IMR-90 (cell line): ENCODE measurements around the gene KLHDC3. TPM values are rescaled to one million over a fixed set of nuclear protein-coding genes. Genes with fewer than 3 reads are reported as not detected.

Source experiments
- ATAC-seq: fragments of 200-7000 bp; cut with Tn5 transposase; 2 replicates; pipeline ENCODE4 v1.9.1; 2020; ENCODE audit warnings: low read depth, mild to moderate bottlenecking, moderate library complexity
- Bru-seq: library from RNA; stranded (reverse); fragments of 400-500 nt; gene quantifications from one replicate; lab custom pipeline; 2021; lab: Mats Ljungman, UMichigan
- BruChase-seq, 2 experiments: library from RNA; stranded (reverse); fragments of 400-500 nt; gene quantifications; one replicate each; lab custom pipeline; 2021; lab: Mats Ljungman, UMichigan
- BruUV-seq: library from RNA; stranded (reverse); fragments of 400-500 nt; replicated peaks from 2 replicates; lab custom pipeline; 2021; lab: Mats Ljungman, UMichigan
- CTCF ChIA-PET: fragments of 300-600 bp; formaldehyde crosslinking; extraction: SDS; loops from one replicate; lab custom pipeline; 2021; ENCODE audit warnings: antibody characterized with exemption; lab: Yijun Ruan, JAX
- POLR2A ChIA-PET: fragments of 300-600 bp; sonication (Branson Sonifier 250); formaldehyde crosslinking; loops from one replicate; lab custom pipeline; 2022; ENCODE audit warnings: antibody characterized with exemption; ENCODE audit not compliant: unreplicated experiment; lab: Charles Lee
- DNase-seq: peaks from one replicate; pipeline ENCODE4 v3.0.0; 2013
- H2AFZ ChIP-seq: replicated peaks from 2 replicates; pipeline ENCODE3; 2013; ENCODE audit warnings: low read length, mild to moderate bottlenecking; ENCODE audit not compliant: poor library complexity
- H2AK5ac ChIP-seq: 2 replicates; pipeline ENCODE4 v1.6.1; 2013; ENCODE audit warnings: low read depth, low read length, inconsistent platforms
- H2AK9ac ChIP-seq: replicated peaks from 2 replicates; pipeline ENCODE3; 2013; ENCODE audit warnings: mild to moderate bottlenecking, low read depth, low read length, moderate library complexity; ENCODE audit not compliant: poor library complexity
- H2BK120ac ChIP-seq: 2 replicates; pipeline ENCODE4 v1.6.1; 2013; ENCODE audit warnings: low read depth, low read length, inconsistent platforms
- H2BK15ac ChIP-seq: 3 replicates; pipeline ENCODE4 v1.6.1; 2013; ENCODE audit warnings: low read depth, low read length, inconsistent platforms
- H2BK20ac ChIP-seq: 2 replicates; pipeline ENCODE4 v1.6.1; 2013; ENCODE audit warnings: low read depth, mild to moderate bottlenecking, inconsistent platforms, low read length, moderate library complexity
- H2BK5ac ChIP-seq: 2 replicates; pipeline ENCODE4 v1.6.1; 2013; ENCODE audit warnings: mild to moderate bottlenecking, low read depth, low read length, inconsistent platforms; ENCODE audit not compliant: poor library complexity, severe bottlenecking
- H3K14ac ChIP-seq: replicated peaks from 2 replicates; pipeline ENCODE4 v1.6.1; 2013; ENCODE audit warnings: low read depth, low read length, inconsistent platforms
- H3K18ac ChIP-seq: 2 replicates; pipeline ENCODE4 v1.6.1; 2013; ENCODE audit warnings: low read depth, low read length, control low read depth
- H3K23ac ChIP-seq: 2 replicates; pipeline ENCODE4 v1.6.1; 2013; ENCODE audit warnings: low read depth, low read length, inconsistent platforms
- H3K27ac ChIP-seq: 2 replicates; pipeline ENCODE4 v1.5.1; 2013; ENCODE audit warnings: mild to moderate bottlenecking, control low read depth, low read length; ENCODE audit not compliant: insufficient read depth
- H3K27me3 ChIP-seq: 2 replicates; pipeline ENCODE4 v1.6.1; 2013; ENCODE audit warnings: low read length; ENCODE audit not compliant: control insufficient read depth, insufficient read depth
- H3K36me3 ChIP-seq: 2 replicates; pipeline ENCODE4 v1.6.1; 2013; ENCODE audit warnings: low read length, mixed read lengths; ENCODE audit not compliant: control insufficient read depth, insufficient read depth
- H3K4ac ChIP-seq: 2 replicates; pipeline ENCODE4 v1.6.1; 2013; ENCODE audit warnings: low read depth, low read length, inconsistent platforms
- H3K4me1 ChIP-seq: 2 replicates; pipeline ENCODE4 v1.6.1; 2013; ENCODE audit warnings: low read length, mixed read lengths; ENCODE audit not compliant: control insufficient read depth, insufficient read depth
- H3K4me2 ChIP-seq: 2 replicates; pipeline ENCODE4 v1.6.1; 2013; ENCODE audit warnings: low read depth, mild to moderate bottlenecking, control low read depth, low read length, moderate library complexity
- H3K4me3 ChIP-seq: 2 replicates; pipeline ENCODE4 v1.5.1; 2013; ENCODE audit warnings: low read depth, mild to moderate bottlenecking, control low read depth, low read length, moderate library complexity; ENCODE audit not compliant: insufficient read depth
- H3K56ac ChIP-seq: 2 replicates; pipeline ENCODE4 v1.6.1; 2013; ENCODE audit warnings: low read length, inconsistent platforms; ENCODE audit not compliant: insufficient read depth; ENCODE audit errors: extremely low read depth
- H3K79me1 ChIP-seq, 2 experiments: 2 replicates each; pipeline ENCODE4 v1.6.1; 2013; ENCODE audit warnings: low read length in 2 of 2, inconsistent platforms in 1 of 2, low read depth in 1 of 2
- H3K9ac ChIP-seq: 2 replicates; pipeline ENCODE4 v1.6.1; 2013; ENCODE audit warnings: low read depth, low read length, control low read depth
- H3K9me1 ChIP-seq: 2 replicates; pipeline ENCODE4 v1.6.1; 2013; ENCODE audit warnings: low read length, inconsistent platforms; ENCODE audit not compliant: insufficient read depth
- H3K9me3 ChIP-seq: 2 replicates; pipeline ENCODE4 v1.6.1; 2013; ENCODE audit warnings: low read length; ENCODE audit not compliant: control insufficient read depth, insufficient read depth
- H4K20me1 ChIP-seq: 2 replicates; pipeline ENCODE4 v1.6.1; 2013; ENCODE audit warnings: low read length, inconsistent platforms; ENCODE audit not compliant: insufficient read depth
- H4K5ac ChIP-seq: 2 replicates; pipeline ENCODE4 v1.6.1; 2013; ENCODE audit warnings: mild to moderate bottlenecking, low read depth, low read length, control low read depth
- H4K8ac ChIP-seq, 2 experiments: 2 replicates each; pipeline ENCODE4 v1.6.1; 2013; ENCODE audit warnings: low read depth in 2 of 2, low read length in 2 of 2, control low read depth in 1 of 2, inconsistent platforms in 1 of 2
- H4K91ac ChIP-seq: 2 replicates; pipeline ENCODE4 v1.6.1; 2013; ENCODE audit warnings: low read depth, low read length, inconsistent platforms; ENCODE audit not compliant: insufficient read depth
- BHLHE40 ChIP-seq: fragments of 150-350 bp; IDR thresholded peaks from 2 replicates; pipeline ENCODE4 v1.6.1; 2016; ENCODE audit warnings: mild to moderate bottlenecking, low read depth, low read length
- CEBPB ChIP-seq: IDR thresholded peaks from 2 replicates; pipeline ENCODE4 v1.6.1; 2012; ENCODE audit warnings: low read depth, low read length, improper control_type of control experiment
- FOS ChIP-seq: fragments of 150-350 bp; IDR thresholded peaks from 2 replicates; pipeline ENCODE4 v1.6.1; 2016; ENCODE audit warnings: low read depth, low read length
- MAFK ChIP-seq: IDR thresholded peaks from 2 replicates; pipeline ENCODE4 v1.6.1; 2012; ENCODE audit warnings: low read depth, low read length, improper control_type of control experiment
- MAZ ChIP-seq: IDR thresholded peaks from 2 replicates; pipeline ENCODE4 v1.6.1; 2012; ENCODE audit warnings: low read depth, mild to moderate bottlenecking, low read length, improper control_type of control experiment, moderate library complexity, borderline replicate concordance
- NFE2L2 ChIP-seq: fragments of 150-350 bp; IDR thresholded peaks from 2 replicates; pipeline ENCODE4 v1.6.1; 2016; ENCODE audit warnings: low read depth, mild to moderate bottlenecking, low read length
- RAD21 ChIP-seq: IDR thresholded peaks from 2 replicates; pipeline ENCODE4 v1.6.1; 2012; ENCODE audit warnings: low read length, improper control_type of control experiment
- RCOR1 ChIP-seq: IDR thresholded peaks from 2 replicates; pipeline ENCODE4 v1.6.1; 2012; ENCODE audit warnings: mild to moderate bottlenecking, low read length, improper control_type of control experiment; ENCODE audit not compliant: insufficient replicate concordance
- RFX5 ChIP-seq: IDR thresholded peaks from 2 replicates; pipeline ENCODE4 v1.8.0; 2012; ENCODE audit warnings: low read depth, mild to moderate bottlenecking, low read length, moderate library complexity
- SMC3 ChIP-seq: fragments of 150-350 bp; IDR thresholded peaks from 2 replicates; pipeline ENCODE4 v1.6.1; 2016; ENCODE audit warnings: low read depth, mild to moderate bottlenecking, antibody characterized with exemption, low read length, moderate library complexity
- WGBS, 2 experiments: methylation state at CpG; one replicate each; pipeline versions ENCODE4 v1.1.5 to v1.1.7; 2013; ENCODE audit warnings: missing lambda C conversion rate in 2 of 2; ENCODE audit not compliant: insufficient read length in 1 of 2; ENCODE audit errors: extremely low coverage in 2 of 2; 5-methylcytosine and 5-hydroxymethylcytosine counted together
- dilution Hi-C: fragments of 300-500 bp; cut with HindIII; formaldehyde crosslinking; loops from one replicate; pipeline ENCODE4 v1.14.3; 2018; ENCODE audit warnings: low sequenced_read_pairs; ENCODE audit not compliant: unreplicated experiment
- in situ Hi-C: fragments of 300-500 bp; cut with MboI; formaldehyde crosslinking; loops from 3 replicates; pipeline ENCODE4 v1.14.3; 2019; ENCODE audit warnings: low sequenced_read_pairs, inconsistent platforms, mixed read lengths
- intact Hi-C: fragments of 100-400 bp; cut with micrococcal nuclease; formaldehyde crosslinking; loops from 2 replicates; pipeline ENCODE4 v1.10.0; 2022
- long read RNA-seq: library from polyadenylated mRNA; unstranded; transcript quantifications from one replicate; pipeline ENCODE4 v2.0.0, GENCODE V29; 2021; ENCODE audit not compliant: unreplicated experiment
- polyA plus RNA-seq, 3 experiments: library from polyadenylated mRNA; depleted of rRNA; stranded (reverse); fragments of >200 nt; gene quantifications; 2 replicates each; pipeline ENCODE4 v1.2.3, GENCODE V29; 2012; ENCODE audit warnings: low replicate concordance in 1 of 3
- total RNA-seq: library from RNA; depleted of rRNA; stranded (reverse); fragments of >200 nt; gene quantifications from 2 replicates; pipeline ENCODE4 v1.2.3, GENCODE V29; 2012; rRNA removed
- TF ChIP-seq, protein P1 (sequence below): fragments of 150-350 bp; IDR thresholded peaks from 2 replicates; pipeline ENCODE4 v1.6.1; 2017; ENCODE audit warnings: mild to moderate bottlenecking, antibody characterized with exemption, low read length, low read depth
- TF ChIP-seq, protein P2 (sequence below): fragments of 150-350 bp; IDR thresholded peaks from 2 replicates; pipeline ENCODE4 v1.6.1; 2016; ENCODE audit warnings: low read depth, mild to moderate bottlenecking, low read length, moderate library complexity, borderline replicate concordance

The KLHDC3 gene, protein sequence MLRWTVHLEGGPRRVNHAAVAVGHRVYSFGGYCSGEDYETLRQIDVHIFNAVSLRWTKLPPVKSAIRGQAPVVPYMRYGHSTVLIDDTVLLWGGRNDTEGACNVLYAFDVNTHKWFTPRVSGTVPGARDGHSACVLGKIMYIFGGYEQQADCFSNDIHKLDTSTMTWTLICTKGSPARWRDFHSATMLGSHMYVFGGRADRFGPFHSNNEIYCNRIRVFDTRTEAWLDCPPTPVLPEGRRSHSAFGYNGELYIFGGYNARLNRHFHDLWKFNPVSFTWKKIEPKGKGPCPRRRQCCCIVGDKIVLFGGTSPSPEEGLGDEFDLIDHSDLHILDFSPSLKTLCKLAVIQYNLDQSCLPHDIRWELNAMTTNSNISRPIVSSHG
- total RNA-seq (69.7 and 76.0 TPM in 2 replicates), polyA plus RNA-seq (2012; rRNA removed) (50.5 and 57.1 TPM in 2 replicates), Bru-seq, nascent RNA (percentile 80 among the genes with signal in this experiment), BruChase-seq, experiment 1, labeled RNA remaining after a 6-hour chase (percentile 82 among the genes with signal in this experiment), BruChase-seq, experiment 2, labeled RNA remaining after a 2-hour chase (percentile 85 among the genes with signal in this experiment)
- 74.5 and 99.9 TPM in 2 replicates for polyA plus RNA-seq (2012; cell fraction: cytosol; rRNA removed)
- polyA plus RNA-seq (2012; cell fraction: nucleus; rRNA removed; ENCODE audit: low replicate concordance): 75.1 and 110 TPM in 2 replicates
- long read RNA-seq, transcript KLHDC3-202 (11 exons, 1,909 nt): major isoform, 63 of 89 reads
- long read RNA-seq, partial matches to known transcripts: 17 of 89 reads
- long read RNA-seq, other reads (novel, unspliced or antisense): 9 of 89 reads

DNA sequence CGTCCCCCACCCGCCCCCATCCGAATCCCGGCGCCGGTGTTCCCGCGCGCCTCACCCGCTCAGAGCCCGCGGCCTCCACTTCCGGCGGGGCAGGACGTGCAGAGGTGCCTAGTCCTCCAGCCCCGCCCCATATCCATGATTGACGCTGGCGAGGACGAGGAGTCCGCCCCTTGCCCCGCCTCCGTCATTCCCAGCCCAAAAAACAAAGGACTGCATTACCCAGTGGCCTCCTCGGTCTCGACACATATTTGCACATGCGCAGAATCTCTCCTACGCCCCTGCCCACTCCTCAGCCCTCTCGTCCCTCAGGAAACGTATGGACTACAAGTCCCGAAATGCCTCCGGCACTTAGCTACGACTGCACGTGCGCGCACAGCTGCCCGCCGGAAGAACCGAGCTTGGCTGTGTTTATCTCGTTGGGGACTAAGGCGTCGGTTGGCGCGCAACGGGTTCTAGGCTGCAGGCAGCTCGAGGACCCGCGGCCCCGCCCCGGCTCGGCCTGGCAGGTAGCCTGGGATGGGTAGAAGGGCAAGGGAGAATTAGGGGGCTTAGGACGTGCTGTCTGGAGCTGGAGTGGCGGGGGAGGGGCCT, at the start of gene KLHDC3, which contains the start of gene MEA1:
Gene KLHDC3, plus strand, starts transcription at position 407 of the 591 bp plus-strand sequence. CDS start 2,944 bp downstream, outside the sequence.
Gene MEA1, minus strand, starts transcription at position 104 of the 591 bp plus-strand sequence. CDS start 133 bp downstream, outside the sequence.
- peak within 1 kb of the TSS; percentile 98 for H2AK5ac ChIP-seq
- ChIA-PET CTCF (interaction anchor here (1.1 kb wide), 1 partner anchor 17 kb away, joined by 3 read pairs; no protein-coding TSS in a partner anchor), POLR2A (interaction anchor here (0.5 to 1.2 kb wide), 3 partner anchors 9 to 161 kb away, joined by 3 to 4 read pairs (median 3); no protein-coding TSS in a partner anchor)
- no peaks in the 10 kb centered on the region for H3K9me3 ChIP-seq
- peak within 1 kb of the TSS; percentile 93 for H3K4ac ChIP-seq
- H3K14ac ChIP-seq: peak within 1 kb of the TSS; percentile 96
- WGBS, 2 experiments: 0% methylated on average over 20 of the region's 51 CpGs; no CpG with 5 or more reads in 1 of the 2 experiments
- intact Hi-C loops: loop anchor here (2.0 kb wide), 2 partner anchors 113 to 129 kb away; no protein-coding TSS in a partner anchor
- peak within 1 kb of the TSS; percentile 97 for H3K4me2 ChIP-seq
- BruUV-seq: no TSS peak
- no peak within 1 kb of the TSS; the same call in 2 of the 3 replicates for H2BK15ac ChIP-seq
- peak within 1 kb of the TSS; percentile 99 for H2AK9ac ChIP-seq
- peak within 1 kb of the TSS; percentile 89 for H3K23ac ChIP-seq
- H3K4me1 ChIP-seq: peaks cover 8% of the 10 kb centered on the region
- ATAC-seq: peak; percentile 97
- H3K27ac ChIP-seq: peak within 1 kb of the TSS; percentile 88
- peak within 1 kb of the TSS; percentile 95 for H4K91ac ChIP-seq
- H2AFZ ChIP-seq: peak within 1 kb of the TSS; percentile 94
- in situ Hi-C loops: no loop called here
- peak within 1 kb of the TSS; percentile 84 for H3K4me3 ChIP-seq
- peak within 1 kb of the TSS; percentile 96 for H3K9ac ChIP-seq
- H3K36me3 ChIP-seq: peaks cover 43% of the 10 kb centered on the region
- peak; percentile 100 for DNase-seq
- peak within 1 kb of the TSS; percentile 83 for H2BK5ac ChIP-seq
- H2BK120ac ChIP-seq: peak within 1 kb of the TSS; percentile 18; the same call in 1 of the 2 replicates
- peak within 1 kb of the TSS; percentile 31 for H3K18ac ChIP-seq
- no peak within 1 kb of the TSS for H2BK20ac ChIP-seq
- dilution Hi-C loops: no loop called here
- no peaks in the 10 kb centered on the region for H3K27me3 ChIP-seq
- no peaks in the 10 kb centered on the region; the same call in 1 of the 2 replicates for H4K20me1 ChIP-seq
- peak within 1 kb of the TSS; percentile 78 to 95 for H4K8ac ChIP-seq
- peaks cover 6 to 69% of the 10 kb centered on the region in 2 experiments; a peak in 2 of 4 replicates for H3K79me1 ChIP-seq
- H3K56ac ChIP-seq: peak within 1 kb of the TSS; percentile 88
- H3K9me1 ChIP-seq: peaks cover 3% of the 10 kb centered on the region
- H4K5ac ChIP-seq: peak within 1 kb of the TSS; percentile 77
- TF ChIP-seq MAFK (no peak), BHLHE40 (peak; percentile 99), RAD21 (no peak), RFX5 (no peak), SMC3 (no peak), NFE2L2 (no peak), RCOR1 (no peak), MAZ (peak; percentile 76; the same call in 1 of the 2 replicates), CEBPB (no peak), FOS (no peak)
- TF ChIP-seq, protein P1, sequence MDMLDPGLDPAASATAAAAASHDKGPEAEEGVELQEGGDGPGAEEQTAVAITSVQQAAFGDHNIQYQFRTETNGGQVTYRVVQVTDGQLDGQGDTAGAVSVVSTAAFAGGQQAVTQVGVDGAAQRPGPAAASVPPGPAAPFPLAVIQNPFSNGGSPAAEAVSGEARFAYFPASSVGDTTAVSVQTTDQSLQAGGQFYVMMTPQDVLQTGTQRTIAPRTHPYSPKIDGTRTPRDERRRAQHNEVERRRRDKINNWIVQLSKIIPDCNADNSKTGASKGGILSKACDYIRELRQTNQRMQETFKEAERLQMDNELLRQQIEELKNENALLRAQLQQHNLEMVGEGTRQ: peak; percentile 86
- TF ChIP-seq, protein P2, sequence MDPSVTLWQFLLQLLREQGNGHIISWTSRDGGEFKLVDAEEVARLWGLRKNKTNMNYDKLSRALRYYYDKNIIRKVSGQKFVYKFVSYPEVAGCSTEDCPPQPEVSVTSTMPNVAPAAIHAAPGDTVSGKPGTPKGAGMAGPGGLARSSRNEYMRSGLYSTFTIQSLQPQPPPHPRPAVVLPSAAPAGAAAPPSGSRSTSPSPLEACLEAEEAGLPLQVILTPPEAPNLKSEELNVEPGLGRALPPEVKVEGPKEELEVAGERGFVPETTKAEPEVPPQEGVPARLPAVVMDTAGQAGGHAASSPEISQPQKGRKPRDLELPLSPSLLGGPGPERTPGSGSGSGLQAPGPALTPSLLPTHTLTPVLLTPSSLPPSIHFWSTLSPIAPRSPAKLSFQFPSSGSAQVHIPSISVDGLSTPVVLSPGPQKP: no peak
